Activated CD8-positive, alpha-beta T cell treated with anti-CD3 and anti-CD28 coated beads for 36 hours (primary cell): Measurements from ENCODE around the gene PRKD2. TPM values are rescaled to one million over a fixed set of nuclear protein-coding genes. Genes with fewer than 3 reads are reported as not detected.
A peak's percentile ranks its signal among the peaks of the same experiment; 100 is the strongest.

ENCODE experiments used
- ATAC-seq: fragments of 200-7000 bp; cut with Tn5 transposase; one replicate; pipeline ENCODE4 v1.10.0; 2021; ENCODE audit warnings: mild to moderate bottlenecking, moderate library complexity
- CTCF ChIA-PET: fragments of 350-600 bp; sonication (Branson Sonifier 250); formaldehyde crosslinking; loops from one replicate; lab custom pipeline; 2021; ENCODE audit warnings: antibody characterized with exemption; lab: Charles Lee
- POLR2A ChIA-PET: fragments of 350-600 bp; sonication (Branson Sonifier 250); formaldehyde crosslinking; loops from one replicate; lab custom pipeline; 2021; ENCODE audit warnings: antibody characterized with exemption; lab: Charles Lee
- DNase-seq: peaks from one replicate; pipeline ENCODE4 v3.0.0-alpha.2; 2020
- H3K27ac Mint-ChIP-seq: one replicate; pipeline ENCODE4 v1.8.0; 2021; ENCODE audit warnings: mild to moderate bottlenecking, mixed read lengths
- H3K27me3 Mint-ChIP-seq: one replicate; pipeline ENCODE4 v1.8.0; 2021; ENCODE audit warnings: mixed read lengths
- H3K36me3 Mint-ChIP-seq: one replicate; pipeline ENCODE4 v1.8.0; 2021; ENCODE audit warnings: low read depth, mixed read lengths
- H3K4me1 Mint-ChIP-seq: one replicate; pipeline ENCODE4 v1.8.0; 2021; ENCODE audit warnings: low read depth, mixed read lengths
- H3K4me3 Mint-ChIP-seq: one replicate; pipeline ENCODE4 v1.8.0; 2021; ENCODE audit warnings: mild to moderate bottlenecking, moderate library complexity, mixed read lengths
- H3K9me3 Mint-ChIP-seq: one replicate; pipeline ENCODE4 v1.8.0; 2021; ENCODE audit warnings: mixed read lengths
- intact Hi-C: fragments of 100-400 bp; cut with micrococcal nuclease; formaldehyde crosslinking; loops from one replicate; pipeline ENCODE4 v1.10.0; 2022
- total RNA-seq, 2 experiments: library from RNA; stranded (reverse); gene quantifications; one replicate each; pipeline ENCODE4 v1.2.3, GENCODE V29; 2021
- TF ChIP-seq, protein P1 (sequence below): fragments of 200-600 bp; IDR thresholded peaks from one replicate; pipeline ENCODE4 v1.8.0; 2022; ENCODE audit warnings: antibody characterized with exemption, mild to moderate bottlenecking

PRKD2 gene
- total RNA-seq, 2 experiments from 2014 or later, result 81.1 to 86.0 TPM

GRCh38 chr19:46731584-46731983, 14.7 kb upstream of the PRKD2 start:
- Mint-ChIP-seq H3K4me1 (peaks cover 11% of the 10 kb centered on the region), H3K4me3 (no peak overlapping the region), H3K36me3 (peaks cover 27% of the 10 kb centered on the region), H3K27ac (no peak overlapping the region), H3K27me3 (no peaks in the 10 kb centered on the region), H3K9me3 (no peaks in the 10 kb centered on the region)
- intact Hi-C loops, result no loop called here
- CTCF ChIA-PET, result interaction anchor here (0.6 to 6.4 kb wide), 5 partner anchors 11 to 1678 kb away, joined by 3 to 95 read pairs (median 5); no protein-coding TSS in a partner anchor
- ATAC-seq (no peak), DNase-seq (no peak)
- TF ChIP-seq, protein P1, sequence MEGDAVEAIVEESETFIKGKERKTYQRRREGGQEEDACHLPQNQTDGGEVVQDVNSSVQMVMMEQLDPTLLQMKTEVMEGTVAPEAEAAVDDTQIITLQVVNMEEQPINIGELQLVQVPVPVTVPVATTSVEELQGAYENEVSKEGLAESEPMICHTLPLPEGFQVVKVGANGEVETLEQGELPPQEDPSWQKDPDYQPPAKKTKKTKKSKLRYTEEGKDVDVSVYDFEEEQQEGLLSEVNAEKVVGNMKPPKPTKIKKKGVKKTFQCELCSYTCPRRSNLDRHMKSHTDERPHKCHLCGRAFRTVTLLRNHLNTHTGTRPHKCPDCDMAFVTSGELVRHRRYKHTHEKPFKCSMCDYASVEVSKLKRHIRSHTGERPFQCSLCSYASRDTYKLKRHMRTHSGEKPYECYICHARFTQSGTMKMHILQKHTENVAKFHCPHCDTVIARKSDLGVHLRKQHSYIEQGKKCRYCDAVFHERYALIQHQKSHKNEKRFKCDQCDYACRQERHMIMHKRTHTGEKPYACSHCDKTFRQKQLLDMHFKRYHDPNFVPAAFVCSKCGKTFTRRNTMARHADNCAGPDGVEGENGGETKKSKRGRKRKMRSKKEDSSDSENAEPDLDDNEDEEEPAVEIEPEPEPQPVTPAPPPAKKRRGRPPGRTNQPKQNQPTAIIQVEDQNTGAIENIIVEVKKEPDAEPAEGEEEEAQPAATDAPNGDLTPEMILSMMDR, result no peak
- POLR2A ChIA-PET, result interaction anchor here (1.1 to 2.1 kb wide), 4 partner anchors 14 to 35 kb away, joined by 3 to 6 read pairs (median 4); no protein-coding TSS in a partner anchor

GRCh38 chr19:46731007-46731501, 14.1 kb upstream of the PRKD2 start:
- ChIA-PET CTCF (interaction anchor here (1.0 to 6.4 kb wide), 5 partner anchors 12 to 188 kb away, joined by 3 to 95 read pairs (median 5); no protein-coding TSS in a partner anchor), POLR2A (interaction anchor here (1.0 to 2.1 kb wide), 8 partner anchors 11 to 70 kb away, joined by 3 to 9 read pairs (median 4); partner anchors contain the start of genes DACT3 and SLC1A5)
- DNase-seq (no peak), ATAC-seq (no peak)
- TF ChIP-seq, protein P1, result no peak
- Mint-ChIP-seq H3K27ac (peak overlapping the region; percentile 62), H3K9me3 (no peaks in the 10 kb centered on the region), H3K4me1 (peaks cover 11% of the 10 kb centered on the region), H3K27me3 (no peaks in the 10 kb centered on the region), H3K36me3 (peaks cover 31% of the 10 kb centered on the region), H3K4me3 (no peak overlapping the region)
- intact Hi-C loops, result no loop called here

DNA sequence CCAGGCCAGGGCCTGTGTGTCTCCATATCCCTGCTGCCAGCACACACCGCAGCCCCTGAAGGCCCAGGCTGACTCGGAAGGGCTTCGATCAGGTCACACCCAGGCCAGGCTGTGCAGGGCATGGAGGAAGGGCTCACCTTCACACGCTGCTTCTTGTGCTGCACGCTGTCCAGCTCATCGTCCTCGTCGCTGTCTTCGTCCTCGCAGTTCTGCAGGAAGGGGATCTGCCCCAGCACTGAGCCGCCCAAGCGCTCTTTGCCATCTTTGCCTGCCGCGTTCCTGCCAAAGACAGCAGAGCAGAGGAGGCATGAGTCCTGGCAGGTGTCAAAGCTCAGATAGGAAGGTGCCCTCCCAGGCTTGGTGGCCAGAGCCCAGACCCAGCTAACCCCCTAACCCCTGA, 13.7 kb upstream of the PRKD2 start:
- H3K4me3 Mint-ChIP-seq, result no peak overlapping the region
- ATAC-seq, result no peak
- TF ChIP-seq, protein P1, result no peak
- H3K27me3 Mint-ChIP-seq, result no peaks in the 10 kb centered on the region
- POLR2A ChIA-PET, result interaction anchor here (0.8 to 2.1 kb wide), 9 partner anchors 12 to 69 kb away, joined by 3 to 9 read pairs (median 3); partner anchors contain the start of genes DACT3, FKRP and SLC1A5
- intact Hi-C loops, result no loop called here
- H3K27ac Mint-ChIP-seq, result no peak overlapping the region
- H3K4me1 Mint-ChIP-seq, result peaks cover 11% of the 10 kb centered on the region
- no peak for DNase-seq
- no peaks in the 10 kb centered on the region for H3K9me3 Mint-ChIP-seq
- peaks cover 36% of the 10 kb centered on the region for H3K36me3 Mint-ChIP-seq
- CTCF ChIA-PET, result interaction anchor here (1.3 to 6.4 kb wide), 6 partner anchors 12 to 187 kb away, joined by 3 to 95 read pairs (median 21); no protein-coding TSS in a partner anchor

DNA sequence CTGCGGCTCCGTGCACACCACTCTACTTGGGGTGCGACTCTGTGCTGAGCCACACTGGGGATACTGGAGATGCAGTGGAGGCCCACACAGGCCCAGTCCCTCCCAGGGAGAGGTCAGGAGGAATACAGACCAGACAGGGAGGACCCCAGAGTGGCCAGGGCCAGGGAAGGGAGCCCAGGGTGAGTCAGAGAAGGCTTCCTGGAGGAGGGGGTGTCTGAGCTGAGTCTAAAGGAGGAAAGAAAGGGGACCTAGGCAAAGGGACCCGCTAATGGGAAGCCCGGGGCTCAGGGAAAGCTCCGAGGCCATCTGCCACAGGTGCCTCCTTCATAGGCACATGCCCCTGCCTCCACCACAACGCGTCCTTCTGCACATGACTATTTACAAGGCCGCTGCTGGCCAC, 13.3 kb upstream of the PRKD2 start:
- TF ChIP-seq, protein P1, result no peak
- no peak for DNase-seq
- ChIA-PET CTCF (interaction anchor here (0.7 to 6.4 kb wide), 9 partner anchors 11 to 113 kb away, joined by 3 to 95 read pairs (median 16); no protein-coding TSS in a partner anchor), POLR2A (interaction anchor here (0.8 to 2.1 kb wide), 9 partner anchors 12 to 69 kb away, joined by 3 to 9 read pairs (median 5); partner anchors contain the start of genes DACT3, FKRP and SLC1A5)
- ATAC-seq, result no peak
- no peak overlapping the region for H3K27ac Mint-ChIP-seq
- intact Hi-C loops, result no loop called here
- H3K36me3 Mint-ChIP-seq, result peaks cover 37% of the 10 kb centered on the region
- no peak overlapping the region for H3K4me3 Mint-ChIP-seq
- H3K9me3 Mint-ChIP-seq, result no peaks in the 10 kb centered on the region
- H3K27me3 Mint-ChIP-seq, result no peaks in the 10 kb centered on the region
- peaks cover 11% of the 10 kb centered on the region for H3K4me1 Mint-ChIP-seq

DNA sequence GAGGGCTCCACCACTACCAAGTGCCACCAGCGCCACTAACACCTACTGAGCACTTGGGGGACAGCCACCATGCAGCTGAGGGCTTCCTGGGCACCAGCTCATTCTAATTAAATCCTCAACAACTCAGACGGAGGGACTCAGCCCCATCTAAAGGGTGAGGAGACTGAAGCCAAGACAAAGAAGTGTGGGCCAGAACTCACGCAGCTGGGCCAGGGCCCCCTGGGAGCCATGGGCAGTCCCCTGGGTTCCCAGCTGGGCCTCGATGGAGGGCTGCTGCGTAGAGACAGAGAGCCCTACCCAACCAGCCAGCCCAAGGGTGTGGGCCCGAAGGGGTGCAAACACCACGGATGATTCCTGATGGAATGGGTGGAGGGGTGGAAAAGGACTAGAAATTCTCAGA, 12.8 kb upstream of the PRKD2 start:
- ATAC-seq, result no peak
- TF ChIP-seq, protein P1, result no peak
- intact Hi-C loops, result loop anchor here (1.0 to 10.0 kb wide), 2 partner anchors 25 to 115 kb away; no protein-coding TSS in a partner anchor
- CTCF ChIA-PET, result interaction anchor here (0.7 to 6.4 kb wide), 20 partner anchors 8 to 283 kb away, joined by 3 to 95 read pairs (median 9); partner anchors contain the start of genes DACT3 and PRKD2
- Mint-ChIP-seq H3K27ac (no peak overlapping the region), H3K9me3 (no peaks in the 10 kb centered on the region), H3K4me1 (peaks cover 11% of the 10 kb centered on the region), H3K4me3 (no peak overlapping the region), H3K27me3 (no peaks in the 10 kb centered on the region), H3K36me3 (peaks cover 37% of the 10 kb centered on the region)
- POLR2A ChIA-PET, result interaction anchor here (0.6 to 2.1 kb wide), 9 partner anchors 12 to 68 kb away, joined by 3 to 9 read pairs (median 3); partner anchors contain the start of genes DACT3, FKRP, PRKD2 and SLC1A5
- DNase-seq, result no peak
